NCI-H526 (cell line): ENCODE results near the gene AGAP6.
A peak's percentile ranks its signal among the peaks of the same experiment; 100 is the strongest.
"Not testable (repeated sequence)": the region's sequence is repeated elsewhere in the genome, so short reads cannot be mapped to it uniquely, and the experiment has no call there.

ENCODE experiments used
- DNase-seq, 2 experiments: peaks; one replicate each; lab custom pipeline; 2025; lab: John Stamatoyannopoulos, UW

AGAP6 gene

DNA sequence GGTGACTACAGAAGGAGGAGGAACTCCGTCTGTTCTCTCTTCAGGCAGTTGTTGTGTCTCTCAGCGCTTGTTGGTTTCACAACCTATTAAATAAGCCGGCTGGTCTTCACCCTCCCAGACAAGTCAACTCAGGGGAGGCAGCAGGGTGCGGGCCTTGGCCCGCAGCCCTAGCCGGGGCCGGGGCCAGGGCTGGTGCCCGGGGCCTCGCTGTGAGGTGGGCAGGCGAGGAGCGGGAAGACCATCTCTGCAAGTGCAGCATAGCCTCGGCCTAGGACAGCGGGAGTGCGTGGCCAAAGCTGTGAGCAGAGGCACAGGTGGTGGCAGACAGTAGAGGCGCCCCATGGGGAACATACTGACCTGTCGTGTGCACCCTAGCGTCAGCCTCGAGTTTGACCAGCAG is at the start of gene AGAP6:
Gene AGAP6 (plus strand): TSS at position 31 of the 400 bp plus-strand sequence. CDS start 310 bp downstream, at position 341.
- not testable (repeated sequence) for DNase-seq

DNA sequence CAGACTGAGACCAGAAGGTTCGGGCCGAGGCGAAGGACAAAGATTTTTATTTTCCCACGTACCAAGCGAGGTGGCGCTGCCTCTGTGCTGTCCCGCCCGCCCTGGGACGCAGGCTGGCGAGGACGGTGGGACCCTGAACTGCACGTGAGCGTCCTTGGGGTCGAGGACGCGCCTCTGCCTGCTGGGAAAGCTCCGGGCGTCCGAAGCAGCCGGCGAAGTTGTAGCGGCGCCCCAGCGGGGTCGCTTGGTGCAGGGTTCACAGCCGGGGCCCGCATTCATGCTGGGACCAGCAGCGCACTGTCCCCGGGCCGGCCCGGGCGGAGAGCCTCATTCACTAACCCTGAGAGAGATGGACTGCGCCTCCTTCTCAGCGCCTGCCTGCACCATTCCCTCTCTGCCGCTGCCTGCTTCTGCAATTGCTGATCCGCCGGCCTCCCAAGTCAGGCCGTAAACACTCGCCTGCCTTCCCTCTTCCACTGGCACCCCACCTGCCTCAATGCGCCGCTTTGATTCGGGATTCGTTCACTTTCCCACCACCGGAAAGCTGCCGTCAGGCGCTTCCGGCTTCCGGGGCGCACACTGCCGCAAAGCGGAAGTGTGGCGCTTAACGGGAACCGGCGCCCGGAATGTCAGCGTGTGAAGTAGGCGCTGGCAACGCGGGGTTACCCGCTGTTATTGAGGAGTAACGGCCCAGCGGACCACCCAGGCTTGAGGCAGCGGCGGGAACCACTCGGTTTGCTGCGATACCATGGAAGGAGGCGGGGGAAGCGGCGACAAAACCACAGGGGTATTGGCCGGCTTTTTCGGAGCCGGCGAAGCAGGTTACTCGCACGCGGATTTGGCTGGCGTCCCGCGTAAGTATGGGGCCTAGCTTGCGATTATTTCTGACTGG is 46.5 kb upstream of the AGAP6 start, which contains the start of the genes PARG and TIMM23B:
Gene PARG (minus strand): TSS at position 581 of the 892 bp plus-strand sequence. CDS start 302 bp downstream, at position 279.
Gene TIMM23B (plus strand): TSS at position 607 of the 892 bp plus-strand sequence. CDS start 142 bp downstream, at position 749.
- DNase-seq = peak; percentile 45 to 80

DNA sequence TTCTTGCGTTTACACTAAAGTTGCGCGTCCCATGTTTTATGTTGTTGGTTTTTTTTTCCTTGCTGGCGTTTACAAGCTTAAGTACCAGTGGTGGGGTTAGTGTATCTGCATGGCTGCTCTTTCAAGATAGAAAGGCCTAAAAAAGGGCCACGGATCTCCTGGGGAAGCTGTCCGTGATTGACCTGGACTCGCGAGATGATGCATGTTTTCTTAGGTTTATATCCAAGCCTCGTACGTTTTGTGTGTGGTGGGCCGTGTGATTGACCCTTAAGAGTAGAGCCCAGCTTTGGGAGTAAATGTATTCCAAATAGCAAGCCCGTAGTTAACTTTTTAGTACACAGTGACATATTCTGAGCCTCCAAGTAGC is 45.9 kb upstream of the AGAP6 start:
- not testable (repeated sequence) for DNase-seq

DNA sequence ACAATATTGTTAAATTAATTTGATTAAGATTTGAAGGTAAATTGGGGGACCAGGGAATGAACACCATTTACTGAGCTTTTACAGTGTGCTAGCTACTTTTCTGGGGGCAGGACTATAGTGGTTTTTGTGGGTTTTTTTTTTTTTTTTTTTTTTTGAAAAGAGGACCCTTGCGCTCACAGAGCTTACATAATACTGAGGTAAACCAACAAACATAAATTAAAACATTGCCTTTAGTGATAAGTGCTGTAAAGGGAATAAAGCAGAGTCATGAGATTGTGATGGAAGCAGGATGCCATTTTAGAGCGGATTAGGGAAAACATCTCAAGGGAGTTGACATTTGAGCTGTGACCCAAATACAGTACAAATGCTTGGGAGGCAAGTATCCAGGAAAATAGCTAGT is 44.6 kb upstream of the AGAP6 start:
- not testable (repeated sequence) for DNase-seq

DNA sequence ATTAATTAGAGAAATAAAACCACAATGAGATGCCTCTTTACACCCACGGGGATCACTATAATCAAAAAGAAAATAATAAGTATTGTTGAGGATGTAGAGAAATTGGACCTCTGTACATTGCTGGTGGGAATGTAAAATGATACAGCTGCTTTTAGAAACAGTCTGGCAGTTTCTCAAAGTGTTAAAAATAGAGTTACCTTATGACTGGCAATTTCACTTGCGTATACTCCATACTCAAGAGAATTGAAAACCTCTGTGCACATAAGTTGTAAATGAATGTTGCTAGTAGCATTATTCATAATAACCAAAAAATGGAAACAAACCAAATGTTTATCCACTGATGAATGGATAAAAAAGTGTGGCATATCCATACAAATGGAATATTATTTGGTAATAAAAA is 40.1 kb upstream of the AGAP6 start:
- DNase-seq = not testable (repeated sequence)

DNA sequence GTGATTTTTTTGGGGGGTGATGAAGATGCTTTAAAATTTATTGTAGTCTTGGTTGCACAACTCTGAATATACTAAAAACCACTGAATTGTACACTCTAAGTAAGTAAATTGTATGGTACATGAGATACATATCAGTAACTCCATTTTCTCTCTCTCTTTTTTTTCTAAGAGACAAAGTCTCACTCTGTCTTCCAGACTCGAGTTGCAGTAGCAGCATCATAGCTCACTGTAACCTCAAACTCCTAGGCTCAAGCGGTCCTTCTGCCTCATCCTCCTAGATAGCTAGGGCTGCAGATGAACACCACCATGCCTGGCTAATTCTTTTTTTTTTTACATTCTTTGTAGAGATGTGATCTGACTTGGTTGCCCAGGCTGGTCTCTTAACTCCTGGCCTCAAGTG is 39.5 kb upstream of the AGAP6 start:
- not testable (repeated sequence) for DNase-seq

DNA sequence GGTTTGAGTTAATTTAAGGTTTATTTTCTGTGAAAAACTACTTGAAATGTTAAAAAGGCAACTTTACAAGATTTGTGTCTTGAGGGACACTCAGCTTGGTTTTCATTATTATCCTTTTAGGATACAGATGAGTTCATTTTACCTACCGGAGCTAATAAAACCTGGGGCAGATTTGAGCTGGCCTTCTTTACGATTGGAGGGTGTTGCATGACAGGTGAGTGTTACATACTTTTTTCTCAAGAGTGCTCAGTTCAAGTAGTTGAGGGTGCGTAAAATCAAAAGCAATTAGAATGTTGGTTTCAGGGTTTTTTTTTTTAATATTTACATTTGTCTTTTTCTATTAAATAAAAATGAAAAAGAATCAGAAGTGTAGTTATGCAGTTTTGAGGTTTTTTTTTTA is 36.2 kb upstream of the AGAP6 start:
- DNase-seq = not testable (repeated sequence)

DNA sequence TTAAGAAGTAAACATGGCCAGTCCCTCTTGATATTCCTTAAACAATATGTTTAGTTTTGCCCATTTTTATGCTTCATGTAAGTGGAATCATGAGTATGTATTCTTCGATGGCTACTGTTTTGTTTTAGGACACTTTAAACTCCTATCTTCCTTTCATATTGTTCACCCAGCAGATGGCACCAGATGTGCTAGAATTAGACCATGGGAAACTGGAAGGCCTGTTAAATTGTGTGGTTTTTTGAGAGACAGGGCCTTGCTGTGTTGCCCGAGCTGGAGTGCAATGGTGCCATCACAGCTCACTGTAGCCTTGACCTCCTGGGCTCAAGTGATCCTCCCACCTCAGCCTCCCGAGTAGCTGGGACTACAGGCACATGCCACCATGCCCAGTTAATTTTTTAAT is 35.1 kb upstream of the AGAP6 start:
- peak in 1 of 2 experiments; percentile 8 for DNase-seq

DNA sequence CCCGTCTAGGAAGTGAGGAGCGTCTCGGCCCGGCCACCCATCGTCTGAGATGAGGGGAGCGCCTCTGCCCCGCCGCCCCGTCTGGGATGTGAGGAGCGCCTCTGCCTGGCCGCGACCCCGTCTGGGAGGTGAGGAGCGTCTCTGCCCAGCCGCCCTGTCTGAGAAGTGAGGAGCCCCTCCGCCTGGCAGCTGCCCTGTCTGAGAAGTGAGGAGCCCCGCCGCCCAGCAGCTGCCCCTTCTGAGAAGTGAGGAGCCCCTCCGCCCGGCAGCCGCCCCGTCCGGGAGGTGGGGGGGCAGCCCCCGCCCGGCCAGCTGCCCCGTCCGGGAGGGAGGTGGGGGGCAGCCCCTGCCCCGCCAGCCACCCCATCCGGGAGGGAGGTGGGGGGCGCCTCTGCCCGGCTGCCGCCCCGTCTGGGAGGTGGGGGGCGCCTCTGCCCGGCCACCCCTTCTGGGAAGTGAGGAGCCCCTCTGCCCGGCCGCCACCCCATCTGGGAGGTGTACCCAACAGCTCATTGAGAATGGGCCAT is 17.8 kb upstream of the AGAP6 start:
- DNase-seq = not testable (repeated sequence)

DNA sequence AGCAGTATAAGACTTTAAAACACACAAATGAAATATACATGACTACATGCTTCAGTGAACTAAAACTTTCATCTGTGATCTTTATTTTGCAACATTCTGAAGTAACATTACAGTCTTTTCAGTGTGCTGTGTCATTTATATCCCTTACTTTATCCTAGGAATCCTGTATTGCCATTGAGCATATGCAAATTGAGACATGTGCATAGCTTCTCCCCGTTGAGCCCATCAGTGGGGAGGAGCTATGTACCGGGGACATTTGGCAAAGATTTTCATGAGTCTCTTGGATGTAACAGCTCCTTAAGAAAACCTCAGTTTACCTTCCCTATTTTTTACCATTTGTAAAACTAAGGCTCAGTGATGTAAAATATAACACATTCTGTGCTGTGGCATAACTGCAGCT is 16.7 kb upstream of the AGAP6 start:
- DNase-seq = not testable (repeated sequence)

DNA sequence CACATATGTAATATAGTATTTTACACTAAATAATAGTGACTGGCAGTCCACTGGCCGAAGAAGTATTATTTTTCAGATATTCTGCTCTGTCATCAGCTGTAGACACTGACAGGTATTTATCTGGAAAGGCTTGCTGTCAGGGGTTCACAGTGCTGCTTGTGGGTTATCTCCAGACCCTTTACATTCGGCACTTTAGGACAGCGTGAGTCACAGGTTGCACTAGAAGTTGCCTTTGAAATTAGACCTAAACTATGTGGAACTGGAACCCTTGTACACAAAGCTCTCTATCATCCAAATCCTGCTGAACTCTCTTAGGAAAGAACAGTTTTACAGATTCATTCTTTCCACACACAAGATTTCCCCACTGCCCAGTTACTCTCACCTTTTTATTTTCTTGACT is 16.1 kb upstream of the AGAP6 start:
- not testable (repeated sequence) for DNase-seq

DNA sequence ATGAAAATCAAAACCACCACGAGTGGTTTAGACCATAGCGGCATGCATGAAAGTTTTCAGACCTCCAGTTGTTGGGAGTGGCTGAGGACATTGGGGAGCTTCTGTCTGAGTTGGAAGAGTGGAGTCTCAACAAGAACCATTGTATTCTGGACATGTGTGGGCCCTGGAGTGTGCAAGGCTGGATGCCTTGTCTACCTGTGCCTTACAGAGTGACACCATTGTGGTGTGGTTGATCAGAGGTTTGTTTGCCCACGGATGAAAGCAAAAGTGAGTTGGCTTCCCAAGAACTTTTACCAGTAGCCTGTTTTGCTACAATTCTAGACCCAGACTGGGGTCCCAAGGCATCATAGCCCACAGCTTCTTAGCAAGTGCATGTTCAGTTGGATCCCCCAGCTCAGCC is 10.4 kb upstream of the AGAP6 start:
- DNase-seq = not testable (repeated sequence)

DNA sequence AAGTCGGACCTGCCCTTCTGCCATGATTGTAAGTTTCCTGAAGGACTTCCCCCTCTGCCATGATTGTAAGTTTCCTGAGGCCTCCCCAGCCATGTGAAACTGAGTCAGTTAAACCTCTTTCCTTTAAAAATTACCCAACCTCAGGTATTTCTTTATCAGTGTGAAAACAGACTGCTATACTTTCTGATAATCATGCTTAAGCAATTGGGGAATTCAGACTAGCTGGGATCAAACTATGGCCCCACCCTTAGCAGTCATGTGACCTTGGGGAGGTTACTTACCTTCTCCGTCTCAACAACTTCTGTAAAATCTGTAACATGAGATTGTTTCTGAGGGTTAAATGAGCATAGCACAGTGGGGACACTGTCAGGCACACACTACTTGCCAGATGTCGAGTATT is 999 bp upstream of the AGAP6 start:
- not testable (repeated sequence) for DNase-seq

DNA sequence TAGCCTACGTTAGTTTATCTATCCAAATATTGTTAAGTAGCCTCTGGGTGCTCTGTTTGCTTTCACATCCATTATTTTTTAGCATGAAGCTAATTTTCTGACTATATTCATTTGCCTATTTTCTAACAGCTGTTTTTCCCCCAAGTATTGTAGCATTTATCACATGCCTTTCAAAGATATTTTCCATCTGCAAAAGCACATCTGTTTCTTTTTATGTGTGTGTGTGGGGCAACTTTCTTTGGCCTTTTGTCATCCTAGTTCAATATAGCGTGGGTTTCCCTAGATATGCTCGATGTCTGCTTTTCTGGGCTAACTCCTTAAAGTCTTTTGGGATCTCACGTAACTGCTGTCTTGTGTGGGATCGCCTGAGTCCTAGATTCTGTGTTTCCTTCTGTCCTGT is 7.1 kb downstream of the AGAP6 start:
- DNase-seq = not testable (repeated sequence)

DNA sequence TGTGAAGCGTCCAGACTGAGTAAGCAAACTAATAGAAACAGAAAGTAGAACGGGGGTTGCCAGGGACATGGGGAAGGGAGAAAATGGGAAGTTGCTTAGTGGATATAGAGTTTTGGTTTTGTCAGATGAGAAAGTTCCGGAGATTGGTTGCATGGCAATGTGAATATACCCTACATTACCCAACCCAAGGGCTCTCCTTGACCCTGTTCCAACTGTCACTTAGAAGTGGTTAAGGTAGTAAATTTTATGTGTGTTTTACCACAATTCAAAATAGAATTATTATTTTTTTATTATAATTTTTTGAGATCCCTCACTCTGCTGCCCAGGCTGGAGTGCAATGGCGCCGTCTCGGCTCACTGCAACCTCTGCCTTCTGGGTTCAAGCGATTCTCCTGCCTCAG is 25.8 kb downstream of the AGAP6 start:
- DNase-seq = not testable (repeated sequence)

DNA sequence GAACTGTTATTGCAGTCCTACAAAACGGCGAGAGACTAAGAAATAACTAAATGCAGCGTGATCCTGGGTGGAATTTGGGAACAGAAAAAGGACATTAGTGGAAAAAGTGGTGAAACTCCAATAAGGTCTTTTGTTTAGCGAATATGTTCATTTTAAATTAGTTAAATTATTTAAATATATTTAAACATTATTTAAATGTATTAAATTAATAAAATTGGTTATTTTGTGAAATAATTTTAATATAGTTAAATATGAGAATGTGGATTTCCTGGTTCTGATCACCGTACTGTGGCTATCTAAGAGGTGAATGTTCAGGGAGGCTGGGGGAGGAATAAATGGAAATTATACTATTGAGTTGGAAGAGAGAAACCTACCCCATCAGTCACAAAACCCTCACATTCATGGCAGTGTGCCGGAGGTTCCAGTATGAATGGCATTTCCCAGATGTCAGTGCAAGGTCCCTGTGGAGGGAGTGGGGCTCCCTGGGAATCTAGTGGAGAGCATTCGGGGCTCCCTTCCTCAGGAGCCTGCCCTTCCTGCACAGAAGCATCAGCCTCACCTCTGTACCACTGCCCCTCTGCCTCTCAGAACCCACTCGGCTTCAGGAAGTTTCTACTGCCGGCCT is 27.5 kb downstream of the AGAP6 start:
- DNase-seq = not testable (repeated sequence)

DNA sequence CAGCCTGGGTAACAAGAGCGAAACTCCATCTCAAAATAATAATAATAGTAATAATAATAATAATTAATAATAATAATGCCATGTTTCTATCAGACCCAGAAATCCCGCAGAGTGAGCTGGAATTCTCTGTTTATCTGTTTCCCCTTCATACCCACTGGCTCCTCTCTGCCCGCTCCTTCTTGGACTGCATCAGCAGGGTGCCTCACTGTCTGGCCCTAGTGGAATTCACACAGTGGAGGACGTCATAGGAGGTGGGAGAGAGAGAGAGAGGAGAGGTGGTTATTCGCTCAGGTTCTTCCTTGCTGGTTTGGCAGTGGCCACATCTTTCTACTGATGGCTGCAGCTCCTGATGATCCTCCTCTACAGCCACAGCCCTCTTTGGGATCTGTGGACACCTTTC is 28.7 kb downstream of the AGAP6 start:
- not testable (repeated sequence) for DNase-seq

DNA sequence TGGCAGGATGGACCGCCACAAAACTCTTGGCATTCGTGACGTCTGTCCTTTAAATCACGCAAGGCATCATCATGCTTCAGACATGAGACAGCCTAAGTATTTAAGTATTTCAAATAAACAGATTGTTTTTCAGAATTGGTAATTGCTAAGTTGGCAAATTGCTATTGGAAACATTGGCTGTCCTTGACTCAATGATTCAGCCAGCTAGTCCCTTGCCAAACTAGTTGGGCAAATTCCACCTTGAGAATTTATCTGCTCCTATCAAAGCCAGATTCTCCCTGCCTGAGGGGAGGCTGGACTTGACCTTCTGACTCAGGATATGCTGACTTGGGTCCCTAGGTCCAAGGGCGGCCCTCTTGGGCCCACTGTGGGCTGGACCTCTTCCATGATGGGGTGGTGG is 29.4 kb downstream of the AGAP6 start:
- DNase-seq = not testable (repeated sequence)

DNA sequence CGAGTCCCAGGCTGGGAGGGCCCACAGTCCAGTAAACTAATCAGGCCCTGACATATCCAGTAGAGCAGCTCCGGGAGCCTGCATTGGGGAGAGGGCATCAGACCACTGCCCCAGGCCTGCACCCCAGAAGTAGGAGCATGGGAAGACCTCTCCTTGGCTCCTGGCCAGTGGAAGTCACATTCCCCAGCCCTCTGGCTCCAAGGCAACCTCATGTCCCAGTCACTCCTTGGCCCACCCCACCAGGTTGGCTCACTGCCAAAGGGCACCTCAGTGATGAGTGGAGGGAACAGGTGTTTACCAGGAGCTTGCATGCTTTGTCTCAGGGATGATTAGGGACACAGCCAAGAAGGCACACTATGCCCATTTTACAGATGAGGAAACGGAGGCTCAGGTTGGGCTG is 31.1 kb downstream of the AGAP6 start:
- not testable (repeated sequence) for DNase-seq

DNA sequence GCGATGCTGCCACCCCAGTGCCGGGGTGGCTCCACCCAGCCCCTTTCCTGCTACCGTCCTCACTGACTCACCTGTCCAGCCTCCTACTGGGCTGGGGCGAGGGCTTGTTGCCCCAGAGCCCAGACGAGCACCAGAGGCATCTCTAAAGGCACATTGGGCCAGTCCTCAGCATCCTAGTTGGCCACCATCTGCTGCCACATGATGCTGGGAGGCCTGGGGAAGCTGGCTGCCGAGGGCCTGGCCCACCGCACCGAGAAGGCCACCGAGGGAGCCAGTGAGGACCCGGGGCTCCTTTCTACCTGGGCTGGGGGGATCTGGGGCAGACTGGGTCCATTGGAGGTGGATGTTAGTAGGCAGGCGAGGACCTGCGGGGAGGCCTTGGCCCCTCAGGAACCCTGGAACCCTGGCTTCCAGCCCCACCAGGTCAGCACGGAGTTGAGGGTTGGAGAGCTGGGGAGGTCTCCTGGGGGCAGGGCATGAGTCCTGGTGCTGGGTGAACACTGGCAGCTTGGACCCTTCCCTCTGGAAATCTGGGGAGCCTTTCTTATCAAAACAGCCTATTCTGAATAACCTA is 32.3 kb downstream of the AGAP6 start:
- not testable (repeated sequence) for DNase-seq

DNA sequence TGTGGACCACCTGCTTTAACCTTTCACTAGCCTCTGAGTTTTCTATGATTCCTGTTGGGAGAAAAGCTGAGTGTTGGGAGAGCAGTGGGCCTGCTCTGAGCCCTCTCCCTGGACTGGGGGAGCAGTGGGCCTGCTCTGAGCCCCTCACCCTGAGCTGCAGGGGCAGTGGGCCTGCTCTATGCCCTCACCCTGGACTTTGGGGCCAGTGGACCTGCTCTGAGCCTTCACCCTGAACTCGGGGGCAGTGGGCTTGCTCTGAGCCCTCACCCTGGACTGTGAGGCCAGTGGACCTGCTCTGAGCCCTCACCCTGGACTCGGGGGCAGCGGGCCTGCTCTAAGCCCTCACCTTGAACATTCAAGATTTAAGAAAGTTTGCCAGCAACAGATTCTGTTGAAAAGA is 33.4 kb downstream of the AGAP6 start:
- no peak for DNase-seq

DNA sequence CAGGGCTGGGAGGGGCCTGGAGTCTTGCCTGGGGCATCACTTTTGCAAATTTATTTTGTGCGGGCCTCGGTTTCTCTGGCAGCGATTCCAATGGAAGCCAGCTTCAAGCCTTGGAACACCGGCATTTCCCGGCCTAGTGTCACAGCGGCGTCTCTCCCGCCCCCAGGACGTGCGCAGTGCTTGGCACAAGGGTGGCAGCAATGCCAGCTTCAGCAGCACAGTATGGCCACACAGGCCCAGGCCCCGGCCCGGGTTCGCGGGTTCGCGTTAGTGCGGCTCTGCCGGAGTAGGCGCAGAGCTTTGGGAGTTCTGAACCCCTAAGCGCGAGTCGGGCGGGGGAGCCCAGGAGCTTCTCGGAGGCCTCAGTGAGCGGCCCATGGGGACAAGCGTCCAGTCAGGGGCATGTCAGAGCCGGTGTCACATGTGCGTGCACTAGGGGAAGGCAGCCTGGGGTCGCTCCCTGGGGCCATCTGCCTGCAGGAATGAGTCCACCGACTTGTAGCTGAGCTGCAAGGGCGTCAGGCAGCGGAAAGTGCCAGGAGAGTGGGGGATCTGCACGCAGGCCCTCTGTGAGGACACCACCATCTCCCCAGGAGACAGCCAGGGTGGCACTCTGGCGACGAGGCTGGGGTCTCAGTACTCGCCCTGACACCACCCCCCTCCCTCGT is 36.6 kb downstream of the AGAP6 start:
- not testable (repeated sequence) for DNase-seq
